GM12878 (cell line): ENCODE data around the gene ARHGAP26. TPM values are rescaled to one million over a fixed set of nuclear protein-coding genes. Genes with fewer than 3 reads are reported as not detected.

Experiments used
- CBX5 ChIP-seq: sonication (generic); IDR thresholded peaks from 2 replicates; pipeline ENCODE4 v1.6.1; 2016; ENCODE audit warnings: low read depth, moderate library complexity, mild to moderate bottlenecking, inconsistent platforms
- MEF2B ChIP-seq: fragments of 450-650 bp; IDR thresholded peaks from 2 replicates; pipeline ENCODE4 v1.6.1; 2018; ENCODE audit warnings: mild to moderate bottlenecking, moderate library complexity; ENCODE audit not compliant: partially characterized antibody, poor library complexity, severe bottlenecking
- MYC ChIP-seq: IDR thresholded peaks from 2 replicates; pipeline ENCODE4 v1.6.1; 2011; ENCODE audit warnings: mild to moderate bottlenecking, low read length, moderate library complexity, inconsistent platforms; ENCODE audit not compliant: insufficient read depth, insufficient replicate concordance, insufficient read length, severe bottlenecking
- NBN ChIP-seq: fragments of 450-650 bp; IDR thresholded peaks from 2 replicates; pipeline ENCODE4 v1.6.1; 2016
- NFXL1 ChIP-seq: fragments of 450-650 bp; IDR thresholded peaks from 2 replicates; pipeline ENCODE4 v1.6.1; 2017; ENCODE audit warnings: antibody characterized with exemption, mild to moderate bottlenecking, borderline replicate concordance
- NR2F1 ChIP-seq: fragments of 450-650 bp; conservative IDR thresholded peaks from 2 replicates; pipeline ENCODE4 v1.6.1; 2017; ENCODE audit warnings: mild to moderate bottlenecking
- PAX5 ChIP-seq: IDR thresholded peaks from 2 replicates; pipeline ENCODE4 v1.6.1; 2011; ENCODE audit warnings: low read depth, low read length, borderline replicate concordance
- PML ChIP-seq: IDR thresholded peaks from 2 replicates; pipeline ENCODE4 v1.6.1; 2012; ENCODE audit warnings: low read length, inconsistent platforms
- SPI1 ChIP-seq: IDR thresholded peaks from 2 replicates; pipeline ENCODE4 v1.6.1; 2011; ENCODE audit warnings: low read depth, mild to moderate bottlenecking, low read length, moderate library complexity, borderline replicate concordance; ENCODE audit not compliant: insufficient read depth
- SRF ChIP-seq, 2 experiments: IDR thresholded peaks; 2 replicates each; pipeline ENCODE4 v1.6.1; 2011; ENCODE audit warnings: low read depth in 2 of 2, low read length in 2 of 2, mild to moderate bottlenecking in 1 of 2, moderate library complexity in 1 of 2
- TCF7 ChIP-seq: IDR thresholded peaks from 2 replicates; pipeline ENCODE4 v1.6.1; 2014; ENCODE audit warnings: antibody characterized with exemption, borderline replicate concordance
- WRNIP1 ChIP-seq: IDR thresholded peaks from 2 replicates; pipeline ENCODE4 v1.6.1; 2011; ENCODE audit warnings: low read depth, low read length, improper control_type of control experiment, borderline replicate concordance
- ZZZ3 ChIP-seq: IDR thresholded peaks from 2 replicates; pipeline ENCODE4 v1.6.1; 2011; ENCODE audit warnings: low read depth; ENCODE audit not compliant: control insufficient read depth, insufficient read length
- polyA plus RNA-seq, 11 experiments: library from polyadenylated mRNA; depleted of rRNA in 4 of 11; unstranded in 6 of 11; stranded (reverse) in 5 of 11; fragments of >200 nt; fragmentation: Nextera tagmentation in 4 of 11; fragmentation: Illumina TruSeq in 1 of 11; extraction: Ambion mirVana in 4 of 11; extraction: Trizol in 1 of 11; gene quantifications; 1 replicate in 1 of 11; 2 replicates in 10 of 11; pipeline versions ENCODE4 v1.2.1 to v1.2.3, GENCODE V29; 2011 to 2016; ENCODE audit warnings: inconsistent platforms in 2 of 11, missing spikeins in 2 of 11, low read depth in 1 of 11
- total RNA-seq, 4 experiments: library from RNA; depleted of rRNA in 3 of 4; stranded (reverse); fragments of >200 nt in 3 of 4; fragmentation: Illumina TruSeq in 1 of 4; extraction: Trizol in 1 of 4; gene quantifications; 2 replicates each; pipeline versions ENCODE4 v1.2.1 to v1.2.3, GENCODE V29; 2013 to 2021
- TF ChIP-seq, protein P1 (sequence below): fragments of 150-350 bp; IDR thresholded peaks from 2 replicates; pipeline ENCODE4 v1.6.1; 2016; ENCODE audit warnings: low read depth, low read length
- TF ChIP-seq, protein P2 (sequence below): fragments of 450-650 bp; IDR thresholded peaks from 2 replicates; pipeline ENCODE4 v1.6.1; 2018; ENCODE audit warnings: mild to moderate bottlenecking, low read depth, moderate library complexity; ENCODE audit not compliant: partially characterized antibody
- TF ChIP-seq, protein P3 (sequence below): fragments of 450-650 bp; IDR thresholded peaks from 2 replicates; pipeline ENCODE4 v1.6.1; 2017; ENCODE audit warnings: mild to moderate bottlenecking, low read depth, inconsistent platforms; ENCODE audit not compliant: poor library complexity, severe bottlenecking
- TF ChIP-seq, protein P4 (sequence below): fragments of 450-650 bp; IDR thresholded peaks from 2 replicates; pipeline ENCODE4 v1.6.1; 2016; ENCODE audit warnings: mild to moderate bottlenecking
- TF ChIP-seq, protein P5 (sequence below): IDR thresholded peaks from 2 replicates; pipeline ENCODE4 v1.6.1; 2011; ENCODE audit warnings: borderline replicate concordance, low read depth, mild to moderate bottlenecking, moderate library complexity, mixed read lengths, low read length; ENCODE audit not compliant: insufficient read depth; ENCODE audit errors: extremely low read length

ARHGAP26 gene
- total and polyA plus RNA-seq, 10 of the 15 experiments (the other 5 are each of a cell fraction or from before 2014, with no cell fraction given) = 9.4 to 41.5 (median 19.3) TPM

DNA sequence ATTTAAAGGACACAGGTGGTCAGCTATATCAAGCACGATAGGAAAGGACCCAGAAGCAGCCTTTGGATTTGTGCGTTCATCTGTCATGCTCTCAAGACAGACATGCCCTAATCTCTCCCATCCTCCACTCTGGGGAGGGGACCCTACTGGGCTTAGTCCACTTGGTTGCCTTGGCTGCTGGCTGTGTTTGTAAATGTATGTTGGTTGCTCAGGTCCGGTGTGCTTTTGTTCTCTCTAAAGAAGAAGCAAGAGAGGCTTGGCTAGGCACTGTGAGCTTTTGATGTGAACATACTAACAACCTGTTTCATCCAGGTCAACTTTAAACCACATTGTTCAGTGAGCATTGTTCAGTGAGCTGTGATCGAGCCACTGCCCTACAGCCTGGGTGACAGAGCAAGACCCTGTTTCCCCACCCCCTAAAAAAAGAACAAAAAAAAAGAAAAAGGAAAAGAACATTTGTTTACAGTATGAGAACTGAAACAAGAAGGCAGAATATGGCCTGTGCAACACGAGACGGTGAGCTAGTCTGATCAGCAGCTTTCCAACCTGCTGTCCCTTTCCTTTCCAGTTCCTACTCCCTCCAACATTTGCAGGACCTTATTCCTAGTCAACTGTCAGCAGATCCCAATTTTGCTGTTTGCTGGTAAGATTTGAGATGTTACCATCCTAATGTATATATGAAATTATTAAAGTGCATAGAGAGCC is 228.3 kb downstream of the ARHGAP26 start (continued):
- TF ChIP-seq, protein P1, sequence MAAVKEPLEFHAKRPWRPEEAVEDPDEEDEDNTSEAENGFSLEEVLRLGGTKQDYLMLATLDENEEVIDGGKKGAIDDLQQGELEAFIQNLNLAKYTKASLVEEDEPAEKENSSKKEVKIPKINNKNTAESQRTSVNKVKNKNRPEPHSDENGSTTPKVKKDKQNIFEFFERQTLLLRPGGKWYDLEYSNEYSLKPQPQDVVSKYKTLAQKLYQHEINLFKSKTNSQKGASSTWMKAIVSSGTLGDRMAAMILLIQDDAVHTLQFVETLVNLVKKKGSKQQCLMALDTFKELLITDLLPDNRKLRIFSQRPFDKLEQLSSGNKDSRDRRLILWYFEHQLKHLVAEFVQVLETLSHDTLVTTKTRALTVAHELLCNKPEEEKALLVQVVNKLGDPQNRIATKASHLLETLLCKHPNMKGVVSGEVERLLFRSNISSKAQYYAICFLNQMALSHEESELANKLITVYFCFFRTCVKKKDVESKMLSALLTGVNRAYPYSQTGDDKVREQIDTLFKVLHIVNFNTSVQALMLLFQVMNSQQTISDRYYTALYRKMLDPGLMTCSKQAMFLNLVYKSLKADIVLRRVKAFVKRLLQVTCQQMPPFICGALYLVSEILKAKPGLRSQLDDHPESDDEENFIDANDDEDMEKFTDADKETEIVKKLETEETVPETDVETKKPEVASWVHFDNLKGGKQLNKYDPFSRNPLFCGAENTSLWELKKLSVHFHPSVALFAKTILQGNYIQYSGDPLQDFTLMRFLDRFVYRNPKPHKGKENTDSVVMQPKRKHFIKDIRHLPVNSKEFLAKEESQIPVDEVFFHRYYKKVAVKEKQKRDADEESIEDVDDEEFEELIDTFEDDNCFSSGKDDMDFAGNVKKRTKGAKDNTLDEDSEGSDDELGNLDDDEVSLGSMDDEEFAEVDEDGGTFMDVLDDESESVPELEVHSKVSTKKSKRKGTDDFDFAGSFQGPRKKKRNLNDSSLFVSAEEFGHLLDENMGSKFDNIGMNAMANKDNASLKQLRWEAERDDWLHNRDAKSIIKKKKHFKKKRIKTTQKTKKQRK = no peak
- no peak for TF ChIP-seq SPI1
- no peak for TF ChIP-seq TCF7
- TF ChIP-seq CBX5 = no peak
- TF ChIP-seq MEF2B = no peak
- 0 out of 2 replicates have a peak, but pooled peaks have one; percentile 30 for TF ChIP-seq NR2F1
- TF ChIP-seq NFXL1 = no peak
- TF ChIP-seq SRF (IDR thresholded peaks at IDR 0.05; ENCODE audit: low read depth in 2 of 2, low read length in 2 of 2) = no peak
- no peak for TF ChIP-seq PAX5
- TF ChIP-seq ZZZ3 = no peak
- TF ChIP-seq, protein P2, sequence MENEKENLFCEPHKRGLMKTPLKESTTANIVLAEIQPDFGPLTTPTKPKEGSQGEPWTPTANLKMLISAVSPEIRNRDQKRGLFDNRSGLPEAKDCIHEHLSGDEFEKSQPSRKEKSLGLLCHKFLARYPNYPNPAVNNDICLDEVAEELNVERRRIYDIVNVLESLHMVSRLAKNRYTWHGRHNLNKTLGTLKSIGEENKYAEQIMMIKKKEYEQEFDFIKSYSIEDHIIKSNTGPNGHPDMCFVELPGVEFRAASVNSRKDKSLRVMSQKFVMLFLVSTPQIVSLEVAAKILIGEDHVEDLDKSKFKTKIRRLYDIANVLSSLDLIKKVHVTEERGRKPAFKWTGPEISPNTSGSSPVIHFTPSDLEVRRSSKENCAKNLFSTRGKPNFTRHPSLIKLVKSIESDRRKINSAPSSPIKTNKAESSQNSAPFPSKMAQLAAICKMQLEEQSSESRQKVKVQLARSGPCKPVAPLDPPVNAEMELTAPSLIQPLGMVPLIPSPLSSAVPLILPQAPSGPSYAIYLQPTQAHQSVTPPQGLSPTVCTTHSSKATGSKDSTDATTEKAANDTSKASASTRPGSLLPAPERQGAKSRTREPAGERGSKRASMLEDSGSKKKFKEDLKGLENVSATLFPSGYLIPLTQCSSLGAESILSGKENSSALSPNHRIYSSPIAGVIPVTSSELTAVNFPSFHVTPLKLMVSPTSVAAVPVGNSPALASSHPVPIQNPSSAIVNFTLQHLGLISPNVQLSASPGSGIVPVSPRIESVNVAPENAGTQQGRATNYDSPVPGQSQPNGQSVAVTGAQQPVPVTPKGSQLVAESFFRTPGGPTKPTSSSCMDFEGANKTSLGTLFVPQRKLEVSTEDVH = no peak
- TF ChIP-seq, protein P3, sequence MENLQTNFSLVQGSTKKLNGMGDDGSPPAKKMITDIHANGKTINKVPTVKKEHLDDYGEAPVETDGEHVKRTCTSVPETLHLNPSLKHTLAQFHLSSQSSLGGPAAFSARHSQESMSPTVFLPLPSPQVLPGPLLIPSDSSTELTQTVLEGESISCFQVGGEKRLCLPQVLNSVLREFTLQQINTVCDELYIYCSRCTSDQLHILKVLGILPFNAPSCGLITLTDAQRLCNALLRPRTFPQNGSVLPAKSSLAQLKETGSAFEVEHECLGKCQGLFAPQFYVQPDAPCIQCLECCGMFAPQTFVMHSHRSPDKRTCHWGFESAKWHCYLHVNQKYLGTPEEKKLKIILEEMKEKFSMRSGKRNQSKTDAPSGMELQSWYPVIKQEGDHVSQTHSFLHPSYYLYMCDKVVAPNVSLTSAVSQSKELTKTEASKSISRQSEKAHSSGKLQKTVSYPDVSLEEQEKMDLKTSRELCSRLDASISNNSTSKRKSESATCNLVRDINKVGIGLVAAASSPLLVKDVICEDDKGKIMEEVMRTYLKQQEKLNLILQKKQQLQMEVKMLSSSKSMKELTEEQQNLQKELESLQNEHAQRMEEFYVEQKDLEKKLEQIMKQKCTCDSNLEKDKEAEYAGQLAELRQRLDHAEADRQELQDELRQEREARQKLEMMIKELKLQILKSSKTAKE = no peak
- TF ChIP-seq PML = no peak
- TF ChIP-seq, protein P4, sequence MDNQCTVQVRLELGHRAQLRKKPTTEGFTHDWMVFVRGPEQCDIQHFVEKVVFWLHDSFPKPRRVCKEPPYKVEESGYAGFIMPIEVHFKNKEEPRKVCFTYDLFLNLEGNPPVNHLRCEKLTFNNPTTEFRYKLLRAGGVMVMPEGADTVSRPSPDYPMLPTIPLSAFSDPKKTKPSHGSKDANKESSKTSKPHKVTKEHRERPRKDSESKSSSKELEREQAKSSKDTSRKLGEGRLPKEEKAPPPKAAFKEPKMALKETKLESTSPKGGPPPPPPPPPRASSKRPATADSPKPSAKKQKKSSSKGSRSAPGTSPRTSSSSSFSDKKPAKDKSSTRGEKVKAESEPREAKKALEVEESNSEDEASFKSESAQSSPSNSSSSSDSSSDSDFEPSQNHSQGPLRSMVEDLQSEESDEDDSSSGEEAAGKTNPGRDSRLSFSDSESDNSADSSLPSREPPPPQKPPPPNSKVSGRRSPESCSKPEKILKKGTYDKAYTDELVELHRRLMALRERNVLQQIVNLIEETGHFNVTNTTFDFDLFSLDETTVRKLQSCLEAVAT = peak; percentile 35; the same call in 1 of the 2 replicates
- peak; percentile 42; the same call in 1 of the 2 replicates for TF ChIP-seq NBN
- no peak for TF ChIP-seq MYC
- TF ChIP-seq, protein P5, sequence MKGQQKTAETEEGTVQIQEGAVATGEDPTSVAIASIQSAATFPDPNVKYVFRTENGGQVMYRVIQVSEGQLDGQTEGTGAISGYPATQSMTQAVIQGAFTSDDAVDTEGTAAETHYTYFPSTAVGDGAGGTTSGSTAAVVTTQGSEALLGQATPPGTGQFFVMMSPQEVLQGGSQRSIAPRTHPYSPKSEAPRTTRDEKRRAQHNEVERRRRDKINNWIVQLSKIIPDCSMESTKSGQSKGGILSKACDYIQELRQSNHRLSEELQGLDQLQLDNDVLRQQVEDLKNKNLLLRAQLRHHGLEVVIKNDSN = no peak
- TF ChIP-seq WRNIP1 = no peak
